Pancreas (tissue), 10 donors: ENCODE results near the gene HVCN1. TPM values are rescaled to one million over a fixed set of nuclear protein-coding genes. Genes with fewer than 3 reads are reported as not detected.
A peak's percentile ranks its signal among the peaks of the same experiment; 100 is the strongest.
"Not testable (repeated sequence)": the region's sequence is repeated elsewhere in the genome, so short reads cannot be mapped to it uniquely, and the experiment has no call there.

Experiments used
- ATAC-seq, 4 donors: fragments of 200-7000 bp; cut with Tn5 transposase; one replicate each; pipeline versions ENCODE4 v1.8.0 to v1.9.1; 2020; ENCODE audit warnings: mild to moderate bottlenecking in 4 of 4, moderate library complexity in 4 of 4
- DNase-seq, 6 donors: peaks; one replicate each; pipeline ENCODE4 v3.0.0-alpha.2; 2020
- FAIRE-seq: peaks from 2 replicates; lab custom pipeline; 2012; peaks lifted over from hg19 to GRCh38; lab: Jason Lieb, UNC
- H3K27ac ChIP-seq, 4 donors: fragments of 200-600 bp; sonication (generic); 1 replicate in 3 of 4; 2 replicates in 1 of 4; pipeline versions ENCODE4 v1.5.0 to v1.8.0; 2020
- H3K27me3 ChIP-seq, 4 donors: fragments of 200-600 bp; one replicate each; pipeline ENCODE4 v1.8.0; 2021
- H3K36me3 ChIP-seq, 3 donors: fragments of 200-600 bp; sonication (generic) in 1 of 3; one replicate each; pipeline versions ENCODE4 v1.5.0 to v1.8.0; 2020 to 2021
- H3K4me1 ChIP-seq, 3 donors: fragments of 200-600 bp; one replicate each; pipeline ENCODE4 v1.8.0; 2021
- H3K4me3 ChIP-seq, 4 donors: fragments of 200-600 bp; sonication (generic) in 2 of 4; one replicate each; pipeline versions ENCODE4 v1.5.0 to v1.8.0; 2020 to 2021
- H3K9me3 ChIP-seq, 4 donors: fragments of 200-600 bp; one replicate each; pipeline ENCODE4 v1.8.0; 2021
- CTCF ChIP-seq, 4 donors: fragments of 200-600 bp; sonication (generic) in 3 of 4; IDR thresholded peaks; one replicate each; pipeline versions ENCODE4 v1.5.0 to v1.8.0; 2021; ENCODE audit warnings: antibody characterized with exemption in 4 of 4
- WGBS, 2 donors: extraction: QIAGEN DNeasy Blood & Tissue Kit; methylation state at CpG; one replicate each; pipeline ENCODE4 v1.1.7; 2013; 5-methylcytosine and 5-hydroxymethylcytosine counted together
- intact Hi-C, 3 donors: fragments of 100-400 bp; cut with DNase I; formaldehyde crosslinking; loops; one replicate each; pipeline versions ENCODE4 v1.11.1 to v1.14.2; 2022
- polyA plus RNA-seq, 2 donors: library from polyadenylated mRNA; stranded (reverse); fragments of 200-250 nt; gene quantifications; one replicate each; pipeline ENCODE4 v1.2.3, GENCODE V29; 2013
- total RNA-seq, 6 donors: library from RNA; stranded (reverse); fragmentation: NEBNext Ultra II Directional in 4 of 6; extraction: Animal tissue kit (Norgen Biotek cat#: 25700) in 4 of 6; gene quantifications; one replicate each; pipeline versions ENCODE4 v1.2.1 to v1.2.4, GENCODE V29; 2021 to 2023
- donor health status: healthy with polysubstance abuse.
- donor health status: DM: no; HTN: no; CAD: no; lungs with moderate emphysema.
- donor health status: DM: no; HTN: no; CAD: no.
- donor health status: control.
- donor health status: control.
- donor health status: Bipolar disorder and iron deficiency.
- donor health status: DM: yes; HTN: yes; CAD: no.
- donor health status: DM: no; HTN: no; CAD: no.
- donor health status: DM: no; HTN: no; CAD: no.
- donor health status: DM: yes; HTN: yes; CAD: no.

HVCN1 gene
- total RNA-seq (1 to 10 TPM in 3 of 6 donors, under 1 TPM in 3; 0.42 to 5.2 (median 1.1) TPM), polyA plus RNA-seq (1 to 10 TPM; 1.5 to 2.0 TPM)

- 3% methylated on average over 32 to 64 of the region's 64 CpGs for WGBS, 2 donors
- H3K27ac ChIP-seq, result peak within 1 kb of the TSS in 2 of 4 donors; percentile 28 to 44
- no peaks in the 10 kb centered on the region for H3K9me3 ChIP-seq
- no peak for TF ChIP-seq CTCF (IDR thresholded peaks at IDR 0.05)
- FAIRE-seq (no peak), DNase-seq (peak in 5 of 6 donors; percentile 13 to 71 (median 39)), ATAC-seq (peak; percentile 83 to 88 (median 86))
- H3K27me3 ChIP-seq, result peaks cover 0 to 5% (median 0%) of the 10 kb centered on the region in 4 donors
- H3K4me1 ChIP-seq, result peaks cover 0 to 6% (median 0%) of the 10 kb centered on the region in 3 donors
- peak within 1 kb of the TSS; percentile 26 to 69 (median 46) for H3K4me3 ChIP-seq
- H3K36me3 ChIP-seq, result no peaks in the 10 kb centered on the region
- intact Hi-C loops, result no loop called here
Measured at GRCh38 chr12:110688446-110689280, at the start of gene HVCN1. Gene HVCN1, minus strand, starts transcription at chr12:110689115. Its CDS starts 5,870 bp downstream, at chr12:110683245.

GRCh38 chr12:110737532-110737931 is 48.6 kb upstream of the HVCN1 start:
- Histone ChIP-seq H3K27me3 (no peaks in the 10 kb centered on the region), H3K4me1 (peaks cover 33 to 43% (median 42%) of the 10 kb centered on the region in 3 donors), H3K9me3 (no peaks in the 10 kb centered on the region), H3K4me3 (no peak overlapping the region), H3K27ac (no peak overlapping the region), H3K36me3 (peaks cover 0 to 3% (median 0%) of the 10 kb centered on the region in 3 donors)
- ATAC-seq, result no peak
- WGBS, 2 donors, result 87 to 88% methylated on average over 3 of the region's 3 CpGs
- intact Hi-C loops, result no loop called here
- FAIRE-seq, result no peak
- DNase-seq, result no peak
- TF ChIP-seq CTCF (IDR thresholded peaks at IDR 0.05), result no peak

- intact Hi-C loops, FAIRE-seq: not testable (repeated sequence)
Measured at GRCh38 chr12:110737016-110737415, 48.1 kb upstream of the HVCN1 start.

GRCh38 chr12:110733900-110734299 is 45.0 kb upstream of the HVCN1 start:
- TF ChIP-seq CTCF (IDR thresholded peaks at IDR 0.05), result no peak

More at GRCh38 chr12:110737016-110737415, 48.1 kb upstream of the HVCN1 start:
- not testable (repeated sequence) for H3K4me3 ChIP-seq, DNase-seq, ATAC-seq, H3K36me3 ChIP-seq, H3K27me3 ChIP-seq, H3K9me3 ChIP-seq, H3K27ac ChIP-seq
- WGBS, 2 donors, result 71 to 76% methylated on average over 5 of the region's 5 CpGs
- H3K4me1 ChIP-seq, result peaks cover 36 to 45% (median 43%) of the 10 kb centered on the region in 3 donors

GRCh38 chr12:110733089-110733715 is 44.3 kb upstream of the HVCN1 start:
- ATAC-seq, result peak in 3 of 4 donors; percentile 45 to 51 (median 50)

More at GRCh38 chr12:110733900-110734299, 45.0 kb upstream of the HVCN1 start:
- 33 to 36% methylated on average over 1 of the region's 1 CpG for WGBS, 2 donors
- Histone ChIP-seq H3K27me3 (no peaks in the 10 kb centered on the region), H3K4me3 (no peak overlapping the region), H3K9me3 (no peaks in the 10 kb centered on the region), H3K36me3 (peaks cover 7 to 21% (median 14%) of the 10 kb centered on the region in 3 donors), H3K4me1 (peaks cover 26 to 39% (median 31%) of the 10 kb centered on the region in 3 donors), H3K27ac (no peak overlapping the region)
- ATAC-seq, result no peak
- FAIRE-seq, result no peak
- intact Hi-C loops, result no loop called here
- no peak for DNase-seq

More at GRCh38 chr12:110733089-110733715, 44.3 kb upstream of the HVCN1 start:
- peak in 1 of 6 donors; percentile 39 for DNase-seq
- no peak for TF ChIP-seq CTCF (IDR thresholded peaks at IDR 0.05)
- Histone ChIP-seq H3K36me3 (peaks cover 7 to 28% (median 15%) of the 10 kb centered on the region in 3 donors), H3K27ac (peak overlapping the region in 1 of 4 donors; percentile 24), H3K4me3 (no peak overlapping the region), H3K4me1 (peaks cover 22 to 32% (median 25%) of the 10 kb centered on the region in 3 donors), H3K27me3 (no peaks in the 10 kb centered on the region), H3K9me3 (no peaks in the 10 kb centered on the region)
- FAIRE-seq, result no peak
- WGBS, 2 donors, result 30 to 33% methylated on average over 5 of the region's 5 CpGs
- intact Hi-C loops, result no loop called here
